Measurements from ENCODE around the gene TBC1D2B.

DNA sequence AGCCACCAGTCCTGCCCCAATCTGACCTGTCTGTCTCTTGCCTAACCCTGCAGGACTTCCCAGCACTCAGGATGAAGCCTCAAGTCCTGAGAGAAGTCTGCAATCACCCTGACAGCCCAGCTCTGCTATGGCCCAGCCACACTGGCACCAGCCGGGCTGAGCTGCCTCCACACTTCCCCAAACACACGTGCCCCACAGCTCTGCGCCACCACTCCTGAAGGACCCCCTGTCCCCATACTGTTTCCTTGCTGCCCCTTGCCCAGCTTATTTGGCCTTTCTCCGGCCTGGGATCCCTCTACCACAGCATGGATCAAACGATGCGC is 76.6 kb downstream of the TBC1D2B start:
- TF ChIP-seq RXRA (IDR thresholded peaks at IDR 0.05): no peak
- TF ChIP-seq TAF1 (conservative IDR thresholded peaks at IDR 0.05): no peak
- TF ChIP-seq, protein P1, sequence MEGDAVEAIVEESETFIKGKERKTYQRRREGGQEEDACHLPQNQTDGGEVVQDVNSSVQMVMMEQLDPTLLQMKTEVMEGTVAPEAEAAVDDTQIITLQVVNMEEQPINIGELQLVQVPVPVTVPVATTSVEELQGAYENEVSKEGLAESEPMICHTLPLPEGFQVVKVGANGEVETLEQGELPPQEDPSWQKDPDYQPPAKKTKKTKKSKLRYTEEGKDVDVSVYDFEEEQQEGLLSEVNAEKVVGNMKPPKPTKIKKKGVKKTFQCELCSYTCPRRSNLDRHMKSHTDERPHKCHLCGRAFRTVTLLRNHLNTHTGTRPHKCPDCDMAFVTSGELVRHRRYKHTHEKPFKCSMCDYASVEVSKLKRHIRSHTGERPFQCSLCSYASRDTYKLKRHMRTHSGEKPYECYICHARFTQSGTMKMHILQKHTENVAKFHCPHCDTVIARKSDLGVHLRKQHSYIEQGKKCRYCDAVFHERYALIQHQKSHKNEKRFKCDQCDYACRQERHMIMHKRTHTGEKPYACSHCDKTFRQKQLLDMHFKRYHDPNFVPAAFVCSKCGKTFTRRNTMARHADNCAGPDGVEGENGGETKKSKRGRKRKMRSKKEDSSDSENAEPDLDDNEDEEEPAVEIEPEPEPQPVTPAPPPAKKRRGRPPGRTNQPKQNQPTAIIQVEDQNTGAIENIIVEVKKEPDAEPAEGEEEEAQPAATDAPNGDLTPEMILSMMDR (IDR thresholded peaks at IDR 0.05; ENCODE audit: low read depth, low read length, missing input control): no peak
- TF ChIP-seq, protein P2, sequence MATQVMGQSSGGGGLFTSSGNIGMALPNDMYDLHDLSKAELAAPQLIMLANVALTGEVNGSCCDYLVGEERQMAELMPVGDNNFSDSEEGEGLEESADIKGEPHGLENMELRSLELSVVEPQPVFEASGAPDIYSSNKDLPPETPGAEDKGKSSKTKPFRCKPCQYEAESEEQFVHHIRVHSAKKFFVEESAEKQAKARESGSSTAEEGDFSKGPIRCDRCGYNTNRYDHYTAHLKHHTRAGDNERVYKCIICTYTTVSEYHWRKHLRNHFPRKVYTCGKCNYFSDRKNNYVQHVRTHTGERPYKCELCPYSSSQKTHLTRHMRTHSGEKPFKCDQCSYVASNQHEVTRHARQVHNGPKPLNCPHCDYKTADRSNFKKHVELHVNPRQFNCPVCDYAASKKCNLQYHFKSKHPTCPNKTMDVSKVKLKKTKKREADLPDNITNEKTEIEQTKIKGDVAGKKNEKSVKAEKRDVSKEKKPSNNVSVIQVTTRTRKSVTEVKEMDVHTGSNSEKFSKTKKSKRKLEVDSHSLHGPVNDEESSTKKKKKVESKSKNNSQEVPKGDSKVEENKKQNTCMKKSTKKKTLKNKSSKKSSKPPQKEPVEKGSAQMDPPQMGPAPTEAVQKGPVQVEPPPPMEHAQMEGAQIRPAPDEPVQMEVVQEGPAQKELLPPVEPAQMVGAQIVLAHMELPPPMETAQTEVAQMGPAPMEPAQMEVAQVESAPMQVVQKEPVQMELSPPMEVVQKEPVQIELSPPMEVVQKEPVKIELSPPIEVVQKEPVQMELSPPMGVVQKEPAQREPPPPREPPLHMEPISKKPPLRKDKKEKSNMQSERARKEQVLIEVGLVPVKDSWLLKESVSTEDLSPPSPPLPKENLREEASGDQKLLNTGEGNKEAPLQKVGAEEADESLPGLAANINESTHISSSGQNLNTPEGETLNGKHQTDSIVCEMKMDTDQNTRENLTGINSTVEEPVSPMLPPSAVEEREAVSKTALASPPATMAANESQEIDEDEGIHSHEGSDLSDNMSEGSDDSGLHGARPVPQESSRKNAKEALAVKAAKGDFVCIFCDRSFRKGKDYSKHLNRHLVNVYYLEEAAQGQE (IDR thresholded peaks at IDR 0.05): no peak
- TF ChIP-seq JUND (IDR thresholded peaks at IDR 0.05): no peak
- no peak for TF ChIP-seq YY1 (IDR thresholded peaks at IDR 0.05)
- TF ChIP-seq RAD21 (IDR thresholded peaks at IDR 0.05): no peak
- TF ChIP-seq FOXA1 (IDR thresholded peaks at IDR 0.05): no peak
- TF ChIP-seq, protein P3, sequence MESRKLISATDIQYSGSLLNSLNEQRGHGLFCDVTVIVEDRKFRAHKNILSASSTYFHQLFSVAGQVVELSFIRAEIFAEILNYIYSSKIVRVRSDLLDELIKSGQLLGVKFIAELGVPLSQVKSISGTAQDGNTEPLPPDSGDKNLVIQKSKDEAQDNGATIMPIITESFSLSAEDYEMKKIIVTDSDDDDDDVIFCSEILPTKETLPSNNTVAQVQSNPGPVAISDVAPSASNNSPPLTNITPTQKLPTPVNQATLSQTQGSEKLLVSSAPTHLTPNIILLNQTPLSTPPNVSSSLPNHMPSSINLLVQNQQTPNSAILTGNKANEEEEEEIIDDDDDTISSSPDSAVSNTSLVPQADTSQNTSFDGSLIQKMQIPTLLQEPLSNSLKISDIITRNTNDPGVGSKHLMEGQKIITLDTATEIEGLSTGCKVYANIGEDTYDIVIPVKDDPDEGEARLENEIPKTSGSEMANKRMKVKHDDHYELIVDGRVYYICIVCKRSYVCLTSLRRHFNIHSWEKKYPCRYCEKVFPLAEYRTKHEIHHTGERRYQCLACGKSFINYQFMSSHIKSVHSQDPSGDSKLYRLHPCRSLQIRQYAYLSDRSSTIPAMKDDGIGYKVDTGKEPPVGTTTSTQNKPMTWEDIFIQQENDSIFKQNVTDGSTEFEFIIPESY (IDR thresholded peaks at IDR 0.05): no peak
- no peak for TF ChIP-seq HNF4A (conservative IDR thresholded peaks at IDR 0.05)

Data from liver (tissue), 3 donors.